Measurements from ENCODE around the gene OGG1. TPM values are rescaled to one million over a fixed set of nuclear protein-coding genes. Genes with fewer than 3 reads are reported as not detected.

OGG1 gene
- polyA plus RNA-seq, 2 of the 4 experiments (the other 2 are of a cell fraction), result 18.1 to 21.2 TPM

GRCh38 chr3:9739181-9739580 is 10.6 kb upstream of the OGG1 start:
- DNase-seq (ENCODE audit: low read depth in 1 of 2, low spot score in 1 of 2), result no peak
- ChIA-PET CTCF (interaction anchor here (1.2 to 2.2 kb wide), 3 partner anchors 10 to 23 kb away, joined by 3 to 10 read pairs (median 5); no protein-coding TSS in a partner anchor), POLR2A (no interaction called here)
- H3K4me2 ChIP-seq, result no peak overlapping the region
- TF ChIP-seq TFCP2L1 (CRISPR knock-in tag; IDR thresholded peaks at IDR 0.05) (no peak), CEBPB (IDR thresholded peaks at IDR 0.05) (no peak), EHMT2 (IDR thresholded peaks at IDR 0.05; ENCODE audit: low read depth) (no peak), EP300 (IDR thresholded peaks at IDR 0.05) (no peak), HOXB5 (CRISPR knock-in tag; IDR thresholded peaks at IDR 0.05) (no peak), HOXB13 (CRISPR knock-in tag; IDR thresholded peaks at IDR 0.05; ENCODE audit: low read depth) (no peak), MYC (IDR thresholded peaks at IDR 0.05; ENCODE audit: borderline replicate concordance, low read length) (no peak), HOXA7 (CRISPR knock-in tag; IDR thresholded peaks at IDR 0.05) (no peak), KDM5A (IDR thresholded peaks at IDR 0.05) (no peak), ESRRA (IDR thresholded peaks at IDR 0.05; ENCODE audit: borderline replicate concordance, low read length) (no peak), CHD4 (IDR thresholded peaks at IDR 0.05; ENCODE audit: borderline replicate concordance) (no peak), HMGXB4 (CRISPR knock-in tag; IDR thresholded peaks at IDR 0.05; ENCODE audit: borderline replicate concordance) (no peak), CBX8 (IDR thresholded peaks at IDR 0.05) (no peak)
- TF ChIP-seq, protein P1, sequence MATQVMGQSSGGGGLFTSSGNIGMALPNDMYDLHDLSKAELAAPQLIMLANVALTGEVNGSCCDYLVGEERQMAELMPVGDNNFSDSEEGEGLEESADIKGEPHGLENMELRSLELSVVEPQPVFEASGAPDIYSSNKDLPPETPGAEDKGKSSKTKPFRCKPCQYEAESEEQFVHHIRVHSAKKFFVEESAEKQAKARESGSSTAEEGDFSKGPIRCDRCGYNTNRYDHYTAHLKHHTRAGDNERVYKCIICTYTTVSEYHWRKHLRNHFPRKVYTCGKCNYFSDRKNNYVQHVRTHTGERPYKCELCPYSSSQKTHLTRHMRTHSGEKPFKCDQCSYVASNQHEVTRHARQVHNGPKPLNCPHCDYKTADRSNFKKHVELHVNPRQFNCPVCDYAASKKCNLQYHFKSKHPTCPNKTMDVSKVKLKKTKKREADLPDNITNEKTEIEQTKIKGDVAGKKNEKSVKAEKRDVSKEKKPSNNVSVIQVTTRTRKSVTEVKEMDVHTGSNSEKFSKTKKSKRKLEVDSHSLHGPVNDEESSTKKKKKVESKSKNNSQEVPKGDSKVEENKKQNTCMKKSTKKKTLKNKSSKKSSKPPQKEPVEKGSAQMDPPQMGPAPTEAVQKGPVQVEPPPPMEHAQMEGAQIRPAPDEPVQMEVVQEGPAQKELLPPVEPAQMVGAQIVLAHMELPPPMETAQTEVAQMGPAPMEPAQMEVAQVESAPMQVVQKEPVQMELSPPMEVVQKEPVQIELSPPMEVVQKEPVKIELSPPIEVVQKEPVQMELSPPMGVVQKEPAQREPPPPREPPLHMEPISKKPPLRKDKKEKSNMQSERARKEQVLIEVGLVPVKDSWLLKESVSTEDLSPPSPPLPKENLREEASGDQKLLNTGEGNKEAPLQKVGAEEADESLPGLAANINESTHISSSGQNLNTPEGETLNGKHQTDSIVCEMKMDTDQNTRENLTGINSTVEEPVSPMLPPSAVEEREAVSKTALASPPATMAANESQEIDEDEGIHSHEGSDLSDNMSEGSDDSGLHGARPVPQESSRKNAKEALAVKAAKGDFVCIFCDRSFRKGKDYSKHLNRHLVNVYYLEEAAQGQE (IDR thresholded peaks at IDR 0.05), result no peak
- FAIRE-seq, result no peak
- no peak overlapping the region for H3K27ac ChIP-seq
- 93% methylated on average over 10 of the region's 15 CpGs for WGBS (ENCODE audit: missing lambda C conversion rate)
- H3K4me1 ChIP-seq, result no peaks in the 10 kb centered on the region
- no peaks in the 10 kb centered on the region for H3K9me3 ChIP-seq
- no peak overlapping the region for H3K4me3 ChIP-seq
- ATAC-seq, result no peak

DNA sequence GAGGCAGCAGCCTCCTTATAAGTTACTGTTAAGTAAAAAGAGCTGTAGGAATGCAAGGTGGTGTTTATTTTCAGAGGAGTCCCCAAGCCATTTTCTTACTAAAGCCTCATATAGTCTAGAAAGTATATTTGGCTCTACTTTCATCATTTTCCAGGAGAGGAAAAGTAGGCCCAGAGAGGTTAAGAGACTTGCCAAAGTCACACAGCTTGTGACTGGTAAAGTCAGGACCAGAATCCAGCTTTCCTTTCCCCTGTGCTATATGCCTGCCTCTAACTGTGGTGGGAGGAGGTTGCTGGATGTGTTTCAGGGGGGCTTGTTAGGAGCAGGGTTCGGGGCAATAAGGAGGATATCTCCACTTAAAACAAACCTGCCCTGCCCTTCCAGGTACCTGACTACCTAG is 7.2 kb upstream of the OGG1 start:
- TF ChIP-seq ZFP36 (IDR thresholded peaks at IDR 0.05; ENCODE audit: borderline replicate concordance, partially characterized antibody), result peak; percentile 60
- TF ChIP-seq BCL3 (IDR thresholded peaks at IDR 0.05), result no peak
- 100% methylated on average over 1 of the region's 1 CpG for WGBS (ENCODE audit: missing lambda C conversion rate)
- H3K4me2 ChIP-seq, result no peak overlapping the region
- FAIRE-seq (no peak), ATAC-seq (no peak), DNase-seq (ENCODE audit: low read depth in 1 of 2, low spot score in 1 of 2) (no peak)
- no peak overlapping the region for H3K27ac ChIP-seq
- CTCF ChIA-PET, result interaction anchor here (1.0 to 3.5 kb wide), 3 partner anchors 8 to 27 kb away, joined by 3 to 18 read pairs (median 5); partner anchors contain the start of gene BRPF1
- H3K9me3 ChIP-seq, result no peaks in the 10 kb centered on the region
- POLR2A ChIA-PET, result no interaction called here
- H3K4me1 ChIP-seq, result no peaks in the 10 kb centered on the region
- H3K4me3 ChIP-seq, result no peak overlapping the region

DNA sequence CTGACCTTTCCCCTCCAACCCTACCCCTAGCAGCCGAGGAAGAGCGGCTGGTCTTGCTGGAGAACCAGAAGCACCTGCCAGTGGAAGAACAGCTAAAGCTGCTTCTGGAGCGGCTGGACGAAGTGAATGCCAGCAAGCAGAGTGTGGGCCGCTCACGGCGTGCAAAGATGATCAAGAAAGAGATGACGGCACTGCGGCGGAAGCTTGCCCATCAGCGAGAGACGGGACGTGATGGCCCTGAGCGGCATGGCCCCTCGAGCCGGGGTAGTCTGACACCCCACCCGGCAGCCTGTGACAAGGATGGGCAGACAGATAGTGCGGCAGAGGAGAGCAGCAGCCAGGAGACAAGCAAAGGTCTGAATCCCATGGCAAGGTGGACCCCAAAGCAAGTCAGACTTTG is 6.2 kb upstream of the OGG1 start:
- FAIRE-seq (no peak), ATAC-seq (no peak), DNase-seq (ENCODE audit: low read depth in 1 of 2, low spot score in 1 of 2) (no peak)
- WGBS (ENCODE audit: missing lambda C conversion rate), result 94% methylated on average over 18 of the region's 18 CpGs
- H3K9me3 ChIP-seq, result no peaks in the 10 kb centered on the region
- H3K4me1 ChIP-seq, result no peaks in the 10 kb centered on the region
- no peak overlapping the region for H3K4me2 ChIP-seq
- no peak for TF ChIP-seq USF2 (IDR thresholded peaks at IDR 0.05)
- TF ChIP-seq RFX5 (IDR thresholded peaks at IDR 0.05), result no peak
- TF ChIP-seq MAFK (IDR thresholded peaks at IDR 0.05; ENCODE audit: partially characterized antibody), result no peak
- H3K4me3 ChIP-seq, result no peak overlapping the region
- H3K27ac ChIP-seq, result no peak overlapping the region
- POLR2A ChIA-PET, result no interaction called here
- CTCF ChIA-PET, result interaction anchor here (1.3 to 3.5 kb wide), 2 partner anchors 11 to 28 kb away, joined by 5 to 18 read pairs; partner anchors contain the start of gene BRPF1
